Stomach (tissue), 4 donors: Measurements from ENCODE around the gene VEGFC.

Experiments
- EP300 ChIP-seq: sonication (generic); formaldehyde crosslinking; IDR thresholded peaks from one replicate; pipeline ENCODE4 v1.6.1; 2017; ENCODE audit warnings: antibody characterized with exemption
- POLR2A ChIP-seq, 4 donors: fragments of 450-650 bp; IDR thresholded peaks; one replicate each; pipeline ENCODE4 v1.6.1; 2016; ENCODE audit warnings: antibody characterized with exemption in 4 of 4, control low read depth in 2 of 4, mild to moderate bottlenecking in 1 of 4, moderate library complexity in 1 of 4
- POLR2AphosphoS5 ChIP-seq, 3 donors: sonication (generic); formaldehyde crosslinking; IDR thresholded peaks; one replicate each; pipeline ENCODE4 v1.6.1; 2016; ENCODE audit warnings: antibody characterized with exemption in 3 of 3
- TF ChIP-seq, protein P1 (sequence below), 7 experiments: fragments of 450-650 bp in 4 of 7; fragments of 200-600 bp in 3 of 7; sonication (generic) in 3 of 7; IDR thresholded peaks; one replicate each; pipeline ENCODE4 v1.5.1; 2016 to 2019; ENCODE audit warnings: antibody characterized with exemption in 7 of 7, control low read depth in 2 of 7, mild to moderate bottlenecking in 1 of 7

GRCh38 chr4:176755001-176755400 lies 37.7 kb downstream of the VEGFC start:
- TF ChIP-seq POLR2AphosphoS5 (IDR thresholded peaks at IDR 0.05) (no peak), POLR2A (IDR thresholded peaks at IDR 0.05) (no peak), EP300 (no peak)
- TF ChIP-seq, protein P1, sequence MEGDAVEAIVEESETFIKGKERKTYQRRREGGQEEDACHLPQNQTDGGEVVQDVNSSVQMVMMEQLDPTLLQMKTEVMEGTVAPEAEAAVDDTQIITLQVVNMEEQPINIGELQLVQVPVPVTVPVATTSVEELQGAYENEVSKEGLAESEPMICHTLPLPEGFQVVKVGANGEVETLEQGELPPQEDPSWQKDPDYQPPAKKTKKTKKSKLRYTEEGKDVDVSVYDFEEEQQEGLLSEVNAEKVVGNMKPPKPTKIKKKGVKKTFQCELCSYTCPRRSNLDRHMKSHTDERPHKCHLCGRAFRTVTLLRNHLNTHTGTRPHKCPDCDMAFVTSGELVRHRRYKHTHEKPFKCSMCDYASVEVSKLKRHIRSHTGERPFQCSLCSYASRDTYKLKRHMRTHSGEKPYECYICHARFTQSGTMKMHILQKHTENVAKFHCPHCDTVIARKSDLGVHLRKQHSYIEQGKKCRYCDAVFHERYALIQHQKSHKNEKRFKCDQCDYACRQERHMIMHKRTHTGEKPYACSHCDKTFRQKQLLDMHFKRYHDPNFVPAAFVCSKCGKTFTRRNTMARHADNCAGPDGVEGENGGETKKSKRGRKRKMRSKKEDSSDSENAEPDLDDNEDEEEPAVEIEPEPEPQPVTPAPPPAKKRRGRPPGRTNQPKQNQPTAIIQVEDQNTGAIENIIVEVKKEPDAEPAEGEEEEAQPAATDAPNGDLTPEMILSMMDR (IDR thresholded peaks at IDR 0.05): no peak
